GM04504 (cell line): ENCODE results near the gene SPRED3.
"Not testable (repeated sequence)": the region's sequence is repeated elsewhere in the genome, so short reads cannot be mapped to it uniquely, and the experiment has no call there.

Experiments
- DNase-seq: peaks from one replicate; pipeline ENCODE4 v3.0.0-alpha.2; 2012; ENCODE audit warnings: low read depth

SPRED3 gene

GRCh38 chr19:38388349-38389100 is at the start of gene SPRED3:
Gene SPRED3, plus strand, starts transcription at chr19:38388697. Its CDS starts 1,606 bp downstream, at chr19:38390303.
- no peak for DNase-seq

GRCh38 chr19:38339011-38339410 is 49.5 kb upstream of the SPRED3 start:
- DNase-seq = not testable (repeated sequence)

GRCh38 chr19:38340927-38341326 is 47.6 kb upstream of the SPRED3 start:
- no peak for DNase-seq

GRCh38 chr19:38346837-38347236 is 41.7 kb upstream of the SPRED3 start:
- no peak for DNase-seq

- no peak for DNase-seq
These were observed 37.6 kb upstream of the SPRED3 start for GRCh38 chr19:38350883-38351282.

GRCh38 chr19:38351865-38352395 is 36.6 kb upstream of the SPRED3 start:
- DNase-seq = no peak

- no peak for DNase-seq
These were observed 35.9 kb upstream of the SPRED3 start for GRCh38 chr19:38352611-38353010.

GRCh38 chr19:38355728-38356725 is 32.5 kb upstream of the SPRED3 start:
- DNase-seq = no peak

GRCh38 chr19:38358071-38358470 is 30.4 kb upstream of the SPRED3 start:
- DNase-seq = no peak

- DNase-seq = no peak
These were observed 29.1 kb upstream of the SPRED3 start for GRCh38 chr19:38359242-38360021.

GRCh38 chr19:38360351-38360750 is 28.1 kb upstream of the SPRED3 start:
- DNase-seq = no peak

GRCh38 chr19:38360839-38361631 is 27.5 kb upstream of the SPRED3 start:
- DNase-seq = no peak

- no peak for DNase-seq
These were observed 26.8 kb upstream of the SPRED3 start for GRCh38 chr19:38361633-38362075.

- DNase-seq = no peak
These were observed 26.2 kb upstream of the SPRED3 start for GRCh38 chr19:38362076-38362945.

GRCh38 chr19:38362946-38363688 is 25.4 kb upstream of the SPRED3 start:
- not testable (repeated sequence) for DNase-seq

- no peak for DNase-seq
These were observed 21.5 kb upstream of the SPRED3 start for GRCh38 chr19:38367041-38367440.

GRCh38 chr19:38369584-38369983 is 18.9 kb upstream of the SPRED3 start:
- no peak for DNase-seq

GRCh38 chr19:38370299-38370698 is 18.2 kb upstream of the SPRED3 start:
- DNase-seq = no peak

- no peak for DNase-seq
These were observed 17.4 kb upstream of the SPRED3 start for GRCh38 chr19:38371081-38371480.
